Measurements from ENCODE around the gene PDZD2.

Gene PDZD2

GRCh38 chr5:32047056-32047455 lies 408.1 kb downstream of the PDZD2 start:
- Histone ChIP-seq H3K9ac (ENCODE audit: low read depth, low read length, poor library complexity, severe bottlenecking) (no peak overlapping the region), H2AFZ (ENCODE audit: low read length) (no peak overlapping the region), H3K79me2 (ENCODE audit: insufficient read depth, low read length) (no peaks in the 10 kb centered on the region), H3K4me2 (ENCODE audit: low read depth, low read length, poor library complexity, severe bottlenecking) (no peak overlapping the region), H3F3A (ENCODE audit: low read depth) (no peaks in the 10 kb centered on the region), H3K27me3 (ENCODE audit: insufficient read depth, low read length, poor library complexity, severe bottlenecking) (no peaks in the 10 kb centered on the region), H3K9me3 (ENCODE audit: insufficient read depth, low read depth, low read length) (no peaks in the 10 kb centered on the region), H3K36me3 (ENCODE audit: insufficient read depth, low read length) (no peaks in the 10 kb centered on the region), H3K9me2 (replicated peaks; ENCODE audit: low read depth, low read length) (no peaks in the 10 kb centered on the region), H3K4me1 (ENCODE audit: insufficient read depth, low read length, poor library complexity, severe bottlenecking) (no peaks in the 10 kb centered on the region), H3K4me3 (ENCODE audit: low read length, poor library complexity, severe bottlenecking) (no peak overlapping the region), H4K20me1 (ENCODE audit: insufficient read depth, low read length, poor library complexity, severe bottlenecking) (no peaks in the 10 kb centered on the region)
- no peak for TF ChIP-seq EZH2phosphoT487 (IDR thresholded peaks at IDR 0.05; ENCODE audit: borderline replicate concordance)
- TF ChIP-seq CTCF (conservative IDR thresholded peaks at IDR 0.05; ENCODE audit: low read length): no peak

- Histone ChIP-seq H3K27me3 (ENCODE audit: insufficient read depth, low read length, poor library complexity, severe bottlenecking) (no peaks in the 10 kb centered on the region), H3K79me2 (ENCODE audit: insufficient read depth, low read length) (no peaks in the 10 kb centered on the region), H2AFZ (ENCODE audit: low read length) (no peak overlapping the region), H3F3A (ENCODE audit: low read depth) (no peaks in the 10 kb centered on the region), H3K4me2 (ENCODE audit: low read depth, low read length, poor library complexity, severe bottlenecking) (no peak overlapping the region), H3K36me3 (ENCODE audit: insufficient read depth, low read length) (no peaks in the 10 kb centered on the region), H3K4me1 (ENCODE audit: insufficient read depth, low read length, poor library complexity, severe bottlenecking) (no peaks in the 10 kb centered on the region), H3K4me3 (ENCODE audit: low read length, poor library complexity, severe bottlenecking) (no peak overlapping the region), H3K9ac (ENCODE audit: low read depth, low read length, poor library complexity, severe bottlenecking) (no peak overlapping the region), H4K20me1 (ENCODE audit: insufficient read depth, low read length, poor library complexity, severe bottlenecking) (no peaks in the 10 kb centered on the region), H3K9me3 (ENCODE audit: insufficient read depth, low read depth, low read length) (no peaks in the 10 kb centered on the region), H3K9me2 (replicated peaks; ENCODE audit: low read depth, low read length) (no peaks in the 10 kb centered on the region)
- TF ChIP-seq EZH2phosphoT487 (IDR thresholded peaks at IDR 0.05; ENCODE audit: borderline replicate concordance) (no peak), CTCF (conservative IDR thresholded peaks at IDR 0.05; ENCODE audit: low read length) (no peak)
Measured at GRCh38 chr5:32051796-32052195, 412.9 kb downstream of the PDZD2 start.

- H3K36me3 ChIP-seq (ENCODE audit: insufficient read depth, low read length): no peaks in the 10 kb centered on the region
- no peak overlapping the region for H3K4me2 ChIP-seq (ENCODE audit: low read depth, low read length, poor library complexity, severe bottlenecking)
- no peaks in the 10 kb centered on the region for H3K4me1 ChIP-seq (ENCODE audit: insufficient read depth, low read length, poor library complexity, severe bottlenecking)
- no peaks in the 10 kb centered on the region for H4K20me1 ChIP-seq (ENCODE audit: insufficient read depth, low read length, poor library complexity, severe bottlenecking)
- TF ChIP-seq CTCF (conservative IDR thresholded peaks at IDR 0.05; ENCODE audit: low read length) (no peak), EZH2phosphoT487 (IDR thresholded peaks at IDR 0.05; ENCODE audit: borderline replicate concordance) (no peak)
- no peak overlapping the region for H3K4me3 ChIP-seq (ENCODE audit: low read length, poor library complexity, severe bottlenecking)
- H2AFZ ChIP-seq (ENCODE audit: low read length): no peak overlapping the region
- no peaks in the 10 kb centered on the region for H3K27me3 ChIP-seq (ENCODE audit: insufficient read depth, low read length, poor library complexity, severe bottlenecking)
- no peak overlapping the region for H3K9ac ChIP-seq (ENCODE audit: low read depth, low read length, poor library complexity, severe bottlenecking)
- H3F3A ChIP-seq (ENCODE audit: low read depth): no peaks in the 10 kb centered on the region
- no peaks in the 10 kb centered on the region for H3K9me2 ChIP-seq (replicated peaks; ENCODE audit: low read depth, low read length)
- no peaks in the 10 kb centered on the region for H3K9me3 ChIP-seq (ENCODE audit: insufficient read depth, low read depth, low read length)
- no peaks in the 10 kb centered on the region for H3K79me2 ChIP-seq (ENCODE audit: insufficient read depth, low read length)
Measured at GRCh38 chr5:32055891-32056866, 417.2 kb downstream of the PDZD2 start.

Data from Loucy (cell line).